ENCODE measurements around the gene SHB. TPM values are rescaled to one million over a fixed set of nuclear protein-coding genes. Genes with fewer than 3 reads are reported as not detected.

The SHB gene
- total and polyA plus RNA-seq, 2 donors from 2014 or later, result 16.4 to 39.8 TPM

DNA sequence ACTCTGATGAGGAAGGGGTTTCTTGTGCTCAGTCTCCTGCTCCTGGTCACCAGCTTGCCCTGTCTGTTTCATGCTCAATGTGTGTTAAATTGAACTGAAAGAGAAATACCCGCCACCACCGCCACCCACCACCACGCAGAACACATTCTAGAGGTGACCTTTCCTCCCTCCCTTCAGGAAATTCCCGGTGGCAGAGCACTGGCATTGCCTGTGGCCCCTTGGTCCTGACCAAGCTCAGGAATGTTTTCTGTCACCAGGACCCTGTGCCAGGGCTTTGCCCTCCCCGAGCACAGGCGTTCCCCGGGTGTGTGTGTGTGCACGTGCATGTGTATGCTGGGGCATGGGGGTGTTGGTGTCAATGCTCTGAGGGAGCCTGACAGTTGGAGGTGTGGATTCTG lies 154.9 kb downstream of the SHB start:
- peak overlapping the region in 1 of 2 donors; percentile 7 for H3K27ac ChIP-seq (ENCODE audit: low read depth in 2 of 2, low read length in 2 of 2)
- no peak overlapping the region for H3K4me3 ChIP-seq (ENCODE audit: low read length in 3 of 3)
- no peak for DNase-seq
- H3K9ac ChIP-seq (ENCODE audit: low read length in 3 of 3), result no peak overlapping the region
- H3K4me1 ChIP-seq (ENCODE audit: control insufficient read depth in 2 of 3, insufficient read depth in 2 of 3, low read depth in 1 of 3, low read length in 3 of 3), result peaks cover 0 to 14% (median 7%) of the 10 kb centered on the region in 3 donors
- TF ChIP-seq, protein P1, sequence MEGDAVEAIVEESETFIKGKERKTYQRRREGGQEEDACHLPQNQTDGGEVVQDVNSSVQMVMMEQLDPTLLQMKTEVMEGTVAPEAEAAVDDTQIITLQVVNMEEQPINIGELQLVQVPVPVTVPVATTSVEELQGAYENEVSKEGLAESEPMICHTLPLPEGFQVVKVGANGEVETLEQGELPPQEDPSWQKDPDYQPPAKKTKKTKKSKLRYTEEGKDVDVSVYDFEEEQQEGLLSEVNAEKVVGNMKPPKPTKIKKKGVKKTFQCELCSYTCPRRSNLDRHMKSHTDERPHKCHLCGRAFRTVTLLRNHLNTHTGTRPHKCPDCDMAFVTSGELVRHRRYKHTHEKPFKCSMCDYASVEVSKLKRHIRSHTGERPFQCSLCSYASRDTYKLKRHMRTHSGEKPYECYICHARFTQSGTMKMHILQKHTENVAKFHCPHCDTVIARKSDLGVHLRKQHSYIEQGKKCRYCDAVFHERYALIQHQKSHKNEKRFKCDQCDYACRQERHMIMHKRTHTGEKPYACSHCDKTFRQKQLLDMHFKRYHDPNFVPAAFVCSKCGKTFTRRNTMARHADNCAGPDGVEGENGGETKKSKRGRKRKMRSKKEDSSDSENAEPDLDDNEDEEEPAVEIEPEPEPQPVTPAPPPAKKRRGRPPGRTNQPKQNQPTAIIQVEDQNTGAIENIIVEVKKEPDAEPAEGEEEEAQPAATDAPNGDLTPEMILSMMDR (IDR thresholded peaks at IDR 0.05; ENCODE audit: borderline replicate concordance, extremely low read depth, insufficient read depth), result no peak
- H3K27me3 ChIP-seq (ENCODE audit: control insufficient read depth, insufficient read depth, low read length), result no peaks in the 10 kb centered on the region
- peaks cover 0 to 2% (median 0%) of the 10 kb centered on the region in 3 donors for H3K36me3 ChIP-seq (ENCODE audit: control insufficient read depth in 2 of 3, insufficient read depth in 3 of 3, low read length in 3 of 3)
- no peak for FAIRE-seq
- intact Hi-C loops (cut with DNase I), result loop anchor here (10.0 kb wide), 2 partner anchors 71 to 451 kb away; no protein-coding TSS in a partner anchor
- no peaks in the 10 kb centered on the region for H3K9me3 ChIP-seq (ENCODE audit: control insufficient read depth in 2 of 3, insufficient read depth in 1 of 3, low read length in 3 of 3)

DNA sequence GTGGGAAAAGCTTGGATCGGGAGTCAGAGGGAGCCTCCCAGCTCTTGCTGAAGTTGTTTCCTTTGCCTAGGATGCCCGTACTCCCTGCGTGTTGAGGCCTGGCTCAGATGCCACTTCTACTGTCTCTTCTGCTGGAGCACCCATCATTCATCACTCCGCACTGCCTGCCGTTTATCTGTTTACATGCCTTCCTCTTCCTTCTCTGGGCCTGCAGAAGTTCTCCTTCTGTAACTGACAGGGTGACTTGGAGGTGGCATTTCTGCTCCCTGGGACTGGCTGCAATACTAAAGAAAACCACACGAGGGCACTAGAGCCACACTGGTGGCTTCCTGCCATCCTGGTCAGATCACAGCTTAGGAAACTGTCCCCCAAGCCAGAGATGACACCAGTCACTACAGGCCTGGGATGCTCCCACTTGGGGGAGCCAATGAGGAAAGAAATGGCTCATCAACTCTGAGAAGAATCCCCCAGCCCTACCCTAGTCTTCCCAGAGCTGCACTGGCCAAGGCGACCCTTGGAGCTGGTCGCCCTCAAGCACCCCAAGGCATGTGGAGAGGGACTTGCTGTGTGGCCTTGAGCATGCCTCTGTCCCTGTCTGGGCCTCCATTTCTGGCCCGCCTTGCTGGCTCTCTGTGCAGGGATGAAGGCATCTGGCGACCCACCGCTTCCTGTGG lies 155.4 kb downstream of the SHB start:
- TF ChIP-seq, protein P1 (IDR thresholded peaks at IDR 0.05; ENCODE audit: borderline replicate concordance, extremely low read depth, insufficient read depth), result peak; percentile 99
- Histone ChIP-seq H3K27ac (ENCODE audit: low read depth in 2 of 2, low read length in 2 of 2) (peak overlapping the region in 1 of 2 donors; percentile 7), H3K9ac (ENCODE audit: low read length in 3 of 3) (no peak overlapping the region), H3K27me3 (ENCODE audit: control insufficient read depth, insufficient read depth, low read length) (no peaks in the 10 kb centered on the region), H3K9me3 (ENCODE audit: control insufficient read depth in 2 of 3, insufficient read depth in 1 of 3, low read length in 3 of 3) (no peaks in the 10 kb centered on the region), H3K4me3 (ENCODE audit: low read length in 3 of 3) (no peak overlapping the region), H3K36me3 (ENCODE audit: control insufficient read depth in 2 of 3, insufficient read depth in 3 of 3, low read length in 3 of 3) (peaks cover 0 to 2% (median 0%) of the 10 kb centered on the region in 3 donors), H3K4me1 (ENCODE audit: control insufficient read depth in 2 of 3, insufficient read depth in 2 of 3, low read depth in 1 of 3, low read length in 3 of 3) (peaks cover 0 to 14% (median 7%) of the 10 kb centered on the region in 3 donors)
- peak; percentile 3 for FAIRE-seq
- intact Hi-C loops (cut with DNase I), result loop anchor here (10.0 kb wide), 2 partner anchors 71 to 451 kb away; no protein-coding TSS in a partner anchor
- peak in 4 of 5 donors; percentile 92 to 94 (median 93) for DNase-seq

DNA sequence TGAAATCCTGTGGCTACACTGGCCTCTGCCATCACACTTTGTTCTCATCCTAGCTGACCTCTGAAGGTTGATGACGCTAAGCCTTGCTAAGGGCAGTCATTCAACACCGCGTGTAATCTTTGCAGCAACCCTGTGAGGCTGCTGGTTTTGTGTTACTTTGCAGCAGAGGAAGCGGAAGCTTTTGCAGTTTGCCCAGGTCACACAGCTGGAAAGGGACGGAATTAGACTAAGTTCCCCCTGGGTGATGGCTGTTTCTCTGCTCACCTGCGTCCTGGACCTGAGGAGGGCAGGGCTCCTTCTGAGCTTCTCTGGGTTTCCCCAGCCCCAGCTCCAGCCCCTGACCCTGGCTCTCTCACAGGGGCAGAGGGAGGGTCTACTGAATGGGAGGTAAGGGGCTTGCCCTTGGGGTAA lies 157.8 kb downstream of the SHB start:
- Histone ChIP-seq H3K4me1 (ENCODE audit: control insufficient read depth in 2 of 3, insufficient read depth in 2 of 3, low read depth in 1 of 3, low read length in 3 of 3) (peaks cover 0 to 14% (median 7%) of the 10 kb centered on the region in 3 donors), H3K9ac (ENCODE audit: low read length in 3 of 3) (no peak overlapping the region), H3K4me3 (ENCODE audit: low read length in 3 of 3) (no peak overlapping the region), H3K36me3 (ENCODE audit: control insufficient read depth in 2 of 3, insufficient read depth in 3 of 3, low read length in 3 of 3) (no peaks in the 10 kb centered on the region), H3K27me3 (ENCODE audit: control insufficient read depth, insufficient read depth, low read length) (no peaks in the 10 kb centered on the region), H3K9me3 (ENCODE audit: control insufficient read depth in 2 of 3, insufficient read depth in 1 of 3, low read length in 3 of 3) (no peaks in the 10 kb centered on the region), H3K27ac (ENCODE audit: low read depth in 2 of 2, low read length in 2 of 2) (no peak overlapping the region)
- intact Hi-C loops (cut with DNase I), result loop anchor here (10.0 kb wide), 2 partner anchors 74 to 454 kb away; no protein-coding TSS in a partner anchor
- DNase-seq, result peak in 1 of 5 donors; percentile 44
- FAIRE-seq, result no peak
- TF ChIP-seq, protein P1 (IDR thresholded peaks at IDR 0.05; ENCODE audit: borderline replicate concordance, extremely low read depth, insufficient read depth), result no peak
